MM.1S (cell line): ENCODE data around the gene IRAK3.

Source experiments
- CTCF ChIP-seq: fragments of 300-600 bp; sonication (generic); IDR thresholded peaks from 2 replicates; pipeline ENCODE4 v1.5.1; 2016; ENCODE audit warnings: antibody characterized with exemption, low read length, mixed read lengths
- EZH2 ChIP-seq: fragments of 300-600 bp; sonication (generic); optimal IDR thresholded peaks from 2 replicates; pipeline ENCODE3; 2017; ENCODE audit warnings: low read depth, mild to moderate bottlenecking, antibody characterized with exemption, low read length, mixed read lengths
- EZH2phosphoT487 ChIP-seq: fragments of 300-600 bp; sonication (generic); IDR thresholded peaks from 2 replicates; pipeline ENCODE4 v1.6.1; 2018; ENCODE audit warnings: antibody characterized with exemption, low read length

- TF ChIP-seq CTCF (no peak), EZH2 (no peak), EZH2phosphoT487 (no peak)
Measured at GRCh38 chr12:66239295-66239694, 50.3 kb downstream of the IRAK3 start.
